ENCODE results near the gene RNPEPL1.

The RNPEPL1 gene

DNA sequence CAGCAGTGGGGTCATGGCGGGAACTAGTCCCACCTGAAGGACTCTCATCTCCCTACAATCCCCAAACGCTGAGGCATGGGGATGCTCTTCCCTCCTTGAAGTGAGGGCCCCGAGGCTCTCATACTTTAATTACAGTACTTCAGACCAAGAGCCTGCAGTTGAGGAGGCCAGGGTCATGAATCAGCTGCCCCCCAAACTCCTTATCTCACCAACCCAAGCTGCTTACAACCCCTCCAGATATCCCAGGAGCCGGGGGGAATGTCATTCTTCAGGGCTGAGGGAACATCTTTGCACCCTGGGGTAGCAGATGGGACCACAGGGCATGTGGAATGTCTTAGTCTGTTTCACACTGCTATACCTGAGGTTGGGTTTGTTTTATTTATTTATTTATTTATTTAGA lies 15.5 kb downstream of the RNPEPL1 start:
- TF ChIP-seq, protein P1, sequence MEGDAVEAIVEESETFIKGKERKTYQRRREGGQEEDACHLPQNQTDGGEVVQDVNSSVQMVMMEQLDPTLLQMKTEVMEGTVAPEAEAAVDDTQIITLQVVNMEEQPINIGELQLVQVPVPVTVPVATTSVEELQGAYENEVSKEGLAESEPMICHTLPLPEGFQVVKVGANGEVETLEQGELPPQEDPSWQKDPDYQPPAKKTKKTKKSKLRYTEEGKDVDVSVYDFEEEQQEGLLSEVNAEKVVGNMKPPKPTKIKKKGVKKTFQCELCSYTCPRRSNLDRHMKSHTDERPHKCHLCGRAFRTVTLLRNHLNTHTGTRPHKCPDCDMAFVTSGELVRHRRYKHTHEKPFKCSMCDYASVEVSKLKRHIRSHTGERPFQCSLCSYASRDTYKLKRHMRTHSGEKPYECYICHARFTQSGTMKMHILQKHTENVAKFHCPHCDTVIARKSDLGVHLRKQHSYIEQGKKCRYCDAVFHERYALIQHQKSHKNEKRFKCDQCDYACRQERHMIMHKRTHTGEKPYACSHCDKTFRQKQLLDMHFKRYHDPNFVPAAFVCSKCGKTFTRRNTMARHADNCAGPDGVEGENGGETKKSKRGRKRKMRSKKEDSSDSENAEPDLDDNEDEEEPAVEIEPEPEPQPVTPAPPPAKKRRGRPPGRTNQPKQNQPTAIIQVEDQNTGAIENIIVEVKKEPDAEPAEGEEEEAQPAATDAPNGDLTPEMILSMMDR (IDR thresholded peaks at IDR 0.05; ENCODE audit: control insufficient read depth, insufficient read depth, low read depth, low read length, missing control alignments), result no peak
- DNase-seq (ENCODE audit: low read depth), result no peak
- H3K4me3 ChIP-seq (ENCODE audit: control insufficient read depth, low read depth, low read length), result no peak overlapping the region

DNA sequence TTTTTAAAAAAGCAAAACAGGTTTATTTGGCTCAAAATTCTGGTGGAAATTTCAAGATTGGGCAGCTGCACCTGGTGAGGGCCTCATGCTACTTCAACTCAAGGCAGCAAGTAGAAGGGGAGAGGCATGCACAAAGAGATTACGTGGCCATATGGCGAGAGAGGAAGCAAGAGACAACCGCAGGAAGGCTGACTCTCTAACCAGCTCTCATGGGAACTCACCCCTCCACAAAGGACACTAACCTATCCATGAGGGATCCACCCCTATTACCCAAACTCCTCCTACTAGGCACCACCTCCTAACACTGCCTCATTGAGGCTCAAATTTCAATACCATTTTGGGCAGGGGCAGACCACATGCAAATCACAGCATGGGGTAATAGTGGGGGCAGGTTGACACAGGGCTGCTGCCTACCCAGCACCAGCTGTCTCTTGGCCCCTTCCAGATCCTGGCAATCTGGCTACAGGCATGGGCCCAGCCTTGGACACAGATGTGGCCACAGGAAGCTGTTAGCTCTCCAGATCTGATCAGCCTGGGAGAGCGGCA lies 16.3 kb downstream of the RNPEPL1 start:
- DNase-seq (ENCODE audit: low read depth), result no peak
- TF ChIP-seq, protein P1 (IDR thresholded peaks at IDR 0.05; ENCODE audit: control insufficient read depth, insufficient read depth, low read depth, low read length, missing control alignments), result no peak
- H3K4me3 ChIP-seq (ENCODE audit: control insufficient read depth, low read depth, low read length), result no peak overlapping the region

DNA sequence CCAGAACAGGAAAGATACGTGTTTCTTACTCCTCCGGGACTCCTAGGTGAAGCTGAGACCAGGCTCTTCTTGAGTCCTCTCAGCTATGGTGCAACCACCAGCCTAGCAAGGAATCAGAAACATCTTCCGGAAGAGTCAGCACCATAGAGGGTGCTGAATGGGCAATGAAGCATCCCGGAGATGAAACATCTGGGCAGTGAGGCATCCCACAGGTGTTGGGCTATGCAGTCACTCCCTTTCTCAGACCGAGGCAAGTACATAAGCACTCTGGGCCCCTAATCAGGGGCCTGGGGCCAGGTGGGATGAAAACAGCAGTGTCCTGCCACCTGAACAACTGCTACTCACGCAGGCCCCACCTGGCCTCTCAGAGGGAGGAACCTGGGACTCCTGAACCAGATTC lies 16.8 kb downstream of the RNPEPL1 start:
- peak overlapping the region; percentile 97 for H3K4me3 ChIP-seq (ENCODE audit: control insufficient read depth, low read depth, low read length)
- no peak for DNase-seq (ENCODE audit: low read depth)
- TF ChIP-seq, protein P1 (IDR thresholded peaks at IDR 0.05; ENCODE audit: control insufficient read depth, insufficient read depth, low read depth, low read length, missing control alignments), result no peak

DNA sequence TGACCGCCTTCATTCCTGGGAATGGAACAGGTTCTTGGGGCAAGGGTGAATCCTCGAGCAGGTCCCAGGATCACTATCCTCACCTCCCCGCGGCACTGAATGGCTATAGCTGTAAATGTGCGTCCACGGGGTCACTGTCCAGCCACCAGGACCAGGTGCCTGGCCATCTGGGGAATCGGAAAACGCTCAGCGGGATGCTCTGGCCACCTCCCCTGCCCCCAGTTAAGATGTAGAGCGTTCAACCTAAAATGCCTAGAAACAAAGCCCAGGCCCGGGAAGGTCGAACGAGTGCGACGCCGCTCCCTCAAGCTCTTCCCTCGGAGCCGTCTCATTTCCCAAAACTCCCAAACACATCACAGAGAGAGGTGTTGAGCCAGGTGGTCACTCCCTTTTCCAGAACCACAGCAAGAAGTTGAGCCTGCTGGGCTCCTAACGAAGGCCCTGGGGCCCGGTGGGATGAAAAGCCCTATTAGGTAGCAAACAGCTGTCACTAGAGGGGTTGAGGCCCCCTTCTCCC lies 17.5 kb downstream of the RNPEPL1 start:
- DNase-seq (ENCODE audit: low read depth), result no peak
- TF ChIP-seq, protein P1 (IDR thresholded peaks at IDR 0.05; ENCODE audit: control insufficient read depth, insufficient read depth, low read depth, low read length, missing control alignments), result no peak
- peak overlapping the region; percentile 97 for H3K4me3 ChIP-seq (ENCODE audit: control insufficient read depth, low read depth, low read length)

DNA sequence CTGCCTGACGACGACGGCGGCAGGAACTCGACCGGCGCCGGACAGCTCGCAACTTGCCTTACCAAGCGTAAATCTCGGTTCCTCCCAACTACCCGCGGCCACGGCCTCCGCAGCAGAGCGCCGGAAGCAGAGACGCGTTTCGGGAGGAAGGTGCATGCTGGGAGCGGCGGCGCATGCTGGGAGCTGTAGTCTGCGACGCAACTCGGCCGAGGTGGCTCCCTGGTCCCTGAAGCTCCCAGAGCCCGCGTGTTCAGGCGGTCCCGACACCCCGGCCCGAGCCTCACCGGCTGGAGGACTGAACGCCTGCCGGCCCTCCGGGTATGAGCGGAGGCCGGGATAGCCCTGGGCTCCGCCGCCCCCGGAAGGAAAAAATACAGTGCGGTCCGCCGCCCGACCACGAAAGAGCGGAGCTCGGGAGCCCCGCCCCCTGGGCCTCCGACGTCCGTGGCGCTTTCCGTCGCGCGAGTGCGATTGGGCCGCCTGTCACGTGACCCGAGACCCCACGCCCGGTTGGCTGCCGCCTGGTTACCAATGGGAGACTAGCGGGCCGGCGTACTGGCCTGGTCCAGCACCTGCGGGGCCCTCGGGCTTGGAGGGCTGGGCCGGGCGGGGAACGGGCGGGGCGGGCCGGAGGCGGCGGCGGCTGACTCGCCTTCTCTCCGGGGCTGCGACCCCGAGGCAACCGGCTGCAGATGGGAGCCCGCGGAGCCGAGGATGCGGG lies 18.1 kb downstream of the RNPEPL1 start, which contains the start of gene CAPN10:
CAPN10 (plus strand) TSS at position 537 of the 721 bp plus-strand sequence; CDS start at position 715, 178 bp downstream.
- DNase-seq (ENCODE audit: low read depth), result peak; percentile 52
- peak within 1 kb of the TSS; percentile 97 for H3K4me3 ChIP-seq (ENCODE audit: control insufficient read depth, low read depth, low read length)
- TF ChIP-seq, protein P1 (IDR thresholded peaks at IDR 0.05; ENCODE audit: control insufficient read depth, insufficient read depth, low read depth, low read length, missing control alignments), result no peak

DNA sequence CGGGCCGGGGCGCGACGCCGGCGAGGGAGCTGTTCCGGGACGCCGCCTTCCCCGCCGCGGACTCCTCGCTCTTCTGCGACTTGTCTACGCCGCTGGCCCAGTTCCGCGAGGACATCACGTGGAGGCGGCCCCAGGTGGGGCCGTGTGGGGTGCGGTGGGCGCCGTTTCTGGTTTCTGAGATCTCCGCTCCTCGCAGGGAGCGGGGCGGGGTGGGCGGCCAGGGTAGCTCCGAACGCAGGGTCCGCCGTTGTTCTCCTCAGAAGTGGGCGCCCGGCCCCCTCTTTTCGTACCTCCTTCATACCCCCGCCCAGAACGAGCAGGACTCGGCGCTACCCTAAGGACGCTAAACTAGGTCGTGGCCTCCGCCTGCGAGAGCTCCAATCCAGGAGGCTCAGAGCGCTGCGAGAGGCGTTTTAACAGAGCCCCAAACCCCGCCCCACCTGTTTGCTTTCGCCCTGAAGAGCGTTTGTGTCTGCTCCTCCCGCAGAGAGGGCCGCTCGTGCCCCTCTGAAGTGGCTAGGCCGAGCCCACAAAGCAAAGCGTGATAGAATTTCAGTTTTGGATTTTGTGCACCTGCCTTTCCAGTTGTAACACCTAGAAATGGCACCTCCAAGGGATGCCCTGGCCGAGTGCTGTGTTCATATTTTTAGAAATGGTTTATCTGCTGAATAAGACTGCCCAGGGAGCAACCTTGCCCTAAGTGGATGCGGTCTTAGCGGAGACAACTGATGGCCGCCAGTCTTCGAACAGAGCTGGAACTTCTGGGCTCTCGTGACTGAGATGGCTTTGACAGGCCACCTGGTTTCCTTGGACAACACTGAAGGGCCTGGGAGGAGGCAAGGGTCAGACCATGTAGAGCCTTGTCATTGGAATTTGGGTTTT lies 18.9 kb downstream of the RNPEPL1 start:
- TF ChIP-seq, protein P1 (IDR thresholded peaks at IDR 0.05; ENCODE audit: control insufficient read depth, insufficient read depth, low read depth, low read length, missing control alignments), result no peak
- peak overlapping the region; percentile 97 for H3K4me3 ChIP-seq (ENCODE audit: control insufficient read depth, low read depth, low read length)
- no peak for DNase-seq (ENCODE audit: low read depth)

All from AG09309 (cell line).